PC-3 (cell line): Measurements from ENCODE around the gene CELF2. TPM values are rescaled to one million over a fixed set of nuclear protein-coding genes. Genes with fewer than 3 reads are reported as not detected.
"Not testable (repeated sequence)": the region's sequence is repeated elsewhere in the genome, so short reads cannot be mapped to it uniquely, and the experiment has no call there.

Experiments
- ATAC-seq: fragments of 200-7000 bp; cut with Tn5 transposase; 2 replicates; pipeline ENCODE4 v1.9.1; 2020; ENCODE audit warnings: mild to moderate bottlenecking, moderate library complexity
- BruUV-seq: library from RNA; stranded (reverse); fragments of 400-500 nt; replicated peaks from 2 replicates; lab custom pipeline; 2021; lab: Mats Ljungman, UMichigan
- CTCF ChIA-PET: fragments of 300-600 bp; sonication (Branson Sonifier 250); formaldehyde crosslinking; loops from one replicate; lab custom pipeline; 2022; ENCODE audit warnings: antibody characterized with exemption; lab: Charles Lee
- POLR2A ChIA-PET: fragments of 300-600 bp; sonication (Branson Sonifier 250); formaldehyde crosslinking; loops from one replicate; lab custom pipeline; 2022; ENCODE audit warnings: antibody characterized with exemption; ENCODE audit not compliant: unreplicated experiment; lab: Charles Lee
- DNase-seq: peaks from one replicate; pipeline ENCODE4 v3.0.0-alpha.2; 2015
- H2AFZ ChIP-seq: fragments of 300-600 bp; sonication (generic); 2 replicates; pipeline ENCODE4 v1.6.0; 2016; ENCODE audit warnings: antibody characterized with exemption, low read length
- H3F3A ChIP-seq: fragments of 300-600 bp; sonication (generic); one replicate; pipeline ENCODE4 v1.6.0; 2017; ENCODE audit warnings: antibody characterized with exemption, low read length, control low read depth, mild to moderate bottlenecking; ENCODE audit not compliant: unreplicated experiment
- H3K27ac ChIP-seq: fragments of 300-600 bp; sonication (generic); 2 replicates; pipeline ENCODE4 v1.5.1; 2016; ENCODE audit warnings: mild to moderate bottlenecking, low read length
- H3K27me3 ChIP-seq: fragments of 300-600 bp; sonication (generic); 2 replicates; pipeline ENCODE4 v1.6.1; 2016; ENCODE audit warnings: low read length, mixed read lengths
- H3K36me3 ChIP-seq: fragments of 300-600 bp; sonication (generic); 2 replicates; pipeline ENCODE4 v1.6.1; 2016; ENCODE audit warnings: low read depth, mixed run types, low read length, mixed read lengths
- H3K4me1 ChIP-seq: fragments of 300-600 bp; sonication (generic); 2 replicates; pipeline ENCODE4 v1.5.1; 2016; ENCODE audit warnings: low read length; ENCODE audit not compliant: insufficient read depth
- H3K4me2 ChIP-seq: fragments of 300-600 bp; sonication (generic); 2 replicates; pipeline ENCODE4 v1.6.0; 2016; ENCODE audit warnings: low read length
- H3K4me3 ChIP-seq: fragments of 300-600 bp; sonication (generic); 2 replicates; pipeline ENCODE4 v1.5.1; 2016; ENCODE audit warnings: mild to moderate bottlenecking, low read length, mixed read lengths
- H3K79me2 ChIP-seq: fragments of 300-600 bp; sonication (generic); 2 replicates; pipeline ENCODE4 v1.6.1; 2017; ENCODE audit warnings: low read length, mixed read lengths
- H3K9ac ChIP-seq: fragments of 300-600 bp; sonication (generic); 2 replicates; pipeline ENCODE4 v1.6.0; 2016; ENCODE audit warnings: mild to moderate bottlenecking, low read length
- H3K9me2 ChIP-seq: fragments of 300-600 bp; sonication (generic); replicated peaks from 2 replicates; pipeline ENCODE4 v1.6.1; 2016; ENCODE audit warnings: mixed run types, low read length, mixed read lengths
- H3K9me3 ChIP-seq: fragments of 300-600 bp; sonication (generic); 2 replicates; pipeline ENCODE4 v1.6.1; 2016; ENCODE audit warnings: low read length, mixed read lengths
- H4K20me1 ChIP-seq: fragments of 300-600 bp; sonication (generic); 2 replicates; pipeline ENCODE4 v1.6.1; 2016; ENCODE audit warnings: low read length, mixed read lengths
- EZH2 ChIP-seq: fragments of 300-600 bp; sonication (generic); IDR thresholded peaks from one replicate; pipeline ENCODE4 v1.6.1; 2017; ENCODE audit warnings: antibody characterized with exemption, mild to moderate bottlenecking, low read length; ENCODE audit not compliant: unreplicated experiment
- EZH2phosphoT487 ChIP-seq: fragments of 300-600 bp; sonication (generic); IDR thresholded peaks from 2 replicates; pipeline ENCODE4 v1.6.1; 2018; ENCODE audit warnings: mild to moderate bottlenecking, antibody characterized with exemption, low read length, borderline replicate concordance
- intact Hi-C: fragments of 100-400 bp; cut with micrococcal nuclease; formaldehyde crosslinking; loops from 2 replicates; pipeline ENCODE4 v1.9.0; 2023
- total RNA-seq: library from RNA; depleted of rRNA; stranded (reverse); fragments of >200 nt; gene quantifications from 2 replicates; pipeline ENCODE4 v1.2.3, GENCODE V29; 2014
- TF ChIP-seq, protein P1 (sequence below): fragments of 300-600 bp; sonication (generic); conservative IDR thresholded peaks from 2 replicates; pipeline ENCODE4 v1.5.1; 2017; ENCODE audit warnings: antibody characterized with exemption, low read depth, mild to moderate bottlenecking, low read length

The CELF2 gene
- total RNA-seq, 1 experiment from 2014 or later = not detected

GRCh38 chr10:10994360-10994759, 23.3 kb upstream of the CELF2 start:
- TF ChIP-seq, protein P1, sequence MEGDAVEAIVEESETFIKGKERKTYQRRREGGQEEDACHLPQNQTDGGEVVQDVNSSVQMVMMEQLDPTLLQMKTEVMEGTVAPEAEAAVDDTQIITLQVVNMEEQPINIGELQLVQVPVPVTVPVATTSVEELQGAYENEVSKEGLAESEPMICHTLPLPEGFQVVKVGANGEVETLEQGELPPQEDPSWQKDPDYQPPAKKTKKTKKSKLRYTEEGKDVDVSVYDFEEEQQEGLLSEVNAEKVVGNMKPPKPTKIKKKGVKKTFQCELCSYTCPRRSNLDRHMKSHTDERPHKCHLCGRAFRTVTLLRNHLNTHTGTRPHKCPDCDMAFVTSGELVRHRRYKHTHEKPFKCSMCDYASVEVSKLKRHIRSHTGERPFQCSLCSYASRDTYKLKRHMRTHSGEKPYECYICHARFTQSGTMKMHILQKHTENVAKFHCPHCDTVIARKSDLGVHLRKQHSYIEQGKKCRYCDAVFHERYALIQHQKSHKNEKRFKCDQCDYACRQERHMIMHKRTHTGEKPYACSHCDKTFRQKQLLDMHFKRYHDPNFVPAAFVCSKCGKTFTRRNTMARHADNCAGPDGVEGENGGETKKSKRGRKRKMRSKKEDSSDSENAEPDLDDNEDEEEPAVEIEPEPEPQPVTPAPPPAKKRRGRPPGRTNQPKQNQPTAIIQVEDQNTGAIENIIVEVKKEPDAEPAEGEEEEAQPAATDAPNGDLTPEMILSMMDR = no peak
- TF ChIP-seq EZH2phosphoT487 (no peak), EZH2 (no peak)
- Histone ChIP-seq H4K20me1 (no peaks in the 10 kb centered on the region), H3K4me3 (no peak overlapping the region), H3K27ac (no peak overlapping the region), H3K4me1 (no peaks in the 10 kb centered on the region), H2AFZ (no peak overlapping the region), H3K9me2 (no peaks in the 10 kb centered on the region), H3K9ac (no peak overlapping the region), H3K27me3 (no peaks in the 10 kb centered on the region), H3K4me2 (no peak overlapping the region), H3F3A (no peaks in the 10 kb centered on the region), H3K79me2 (no peaks in the 10 kb centered on the region), H3K9me3 (no peaks in the 10 kb centered on the region), H3K36me3 (no peaks in the 10 kb centered on the region)
- ChIA-PET POLR2A (no interaction called here), CTCF (no interaction called here)
- no TSS peak for BruUV-seq
- no peak for ATAC-seq
- intact Hi-C loops = no loop called here
- DNase-seq = no peak

GRCh38 chr10:10995120-10995519, 22.6 kb upstream of the CELF2 start:
- Histone ChIP-seq H3K36me3 (no peaks in the 10 kb centered on the region), H3K4me1 (no peaks in the 10 kb centered on the region), H2AFZ (no peak overlapping the region), H3F3A (no peaks in the 10 kb centered on the region), H3K27ac (no peak overlapping the region), H3K27me3 (no peaks in the 10 kb centered on the region), H3K4me3 (no peak overlapping the region), H4K20me1 (no peaks in the 10 kb centered on the region), H3K4me2 (no peak overlapping the region), H3K9ac (no peak overlapping the region), H3K9me2 (no peaks in the 10 kb centered on the region), H3K9me3 (no peaks in the 10 kb centered on the region), H3K79me2 (no peaks in the 10 kb centered on the region)
- TF ChIP-seq EZH2phosphoT487 (no peak), EZH2 (no peak)
- TF ChIP-seq, protein P1 = no peak
- CTCF ChIA-PET = no interaction called here
- ATAC-seq (no peak), DNase-seq (no peak)
- BruUV-seq = no TSS peak
- POLR2A ChIA-PET = no interaction called here
- intact Hi-C loops = no loop called here

DNA sequence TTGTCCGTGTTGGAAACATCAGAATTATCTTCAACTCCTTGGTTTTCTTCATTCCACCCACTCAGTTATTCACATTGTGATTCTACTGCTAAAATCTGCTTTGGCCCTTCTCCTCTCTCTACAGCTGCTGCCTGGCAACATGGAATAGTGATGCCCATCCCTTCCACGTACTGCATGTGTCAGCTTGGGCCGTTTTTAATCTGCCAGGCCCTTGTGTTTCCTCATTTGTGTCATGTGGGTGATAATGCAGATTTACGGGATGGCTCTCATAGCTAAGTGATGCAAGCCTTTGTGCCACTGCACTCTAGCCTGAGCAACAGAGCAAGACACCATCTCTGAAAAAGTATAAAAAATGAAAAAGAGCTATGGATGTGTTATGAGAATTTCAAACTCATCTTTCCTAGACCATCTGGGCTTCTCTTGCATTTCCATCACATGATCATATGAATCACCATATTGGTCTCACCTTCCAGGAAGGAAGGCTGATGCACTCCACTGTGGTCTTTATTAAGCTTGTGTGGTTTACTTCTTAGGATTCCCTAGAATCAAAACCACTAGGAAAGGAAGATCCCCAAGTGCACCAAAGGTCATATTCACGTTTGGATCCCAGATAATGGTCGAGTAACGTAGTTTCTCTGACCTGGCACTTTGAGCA, 20.6 kb upstream of the CELF2 start:
- BruUV-seq = no TSS peak
- no peaks in the 10 kb centered on the region for H3K27me3 ChIP-seq
- H3K27ac ChIP-seq = no peak overlapping the region
- POLR2A ChIA-PET = no interaction called here
- H3K9ac ChIP-seq = no peak overlapping the region
- no peaks in the 10 kb centered on the region for H3K4me1 ChIP-seq
- H3K9me3 ChIP-seq = no peaks in the 10 kb centered on the region
- intact Hi-C loops = no loop called here
- H3K4me2 ChIP-seq = no peak overlapping the region
- CTCF ChIA-PET = no interaction called here
- TF ChIP-seq EZH2 = no peak
- TF ChIP-seq, protein P1 = no peak
- no peaks in the 10 kb centered on the region for H3K79me2 ChIP-seq
- no peak overlapping the region for H2AFZ ChIP-seq
- no peaks in the 10 kb centered on the region for H4K20me1 ChIP-seq
- H3K9me2 ChIP-seq = no peaks in the 10 kb centered on the region
- ATAC-seq (no peak), DNase-seq (no peak)
- H3K4me3 ChIP-seq = no peak overlapping the region
- no peaks in the 10 kb centered on the region for H3K36me3 ChIP-seq
- H3F3A ChIP-seq = no peaks in the 10 kb centered on the region

DNA sequence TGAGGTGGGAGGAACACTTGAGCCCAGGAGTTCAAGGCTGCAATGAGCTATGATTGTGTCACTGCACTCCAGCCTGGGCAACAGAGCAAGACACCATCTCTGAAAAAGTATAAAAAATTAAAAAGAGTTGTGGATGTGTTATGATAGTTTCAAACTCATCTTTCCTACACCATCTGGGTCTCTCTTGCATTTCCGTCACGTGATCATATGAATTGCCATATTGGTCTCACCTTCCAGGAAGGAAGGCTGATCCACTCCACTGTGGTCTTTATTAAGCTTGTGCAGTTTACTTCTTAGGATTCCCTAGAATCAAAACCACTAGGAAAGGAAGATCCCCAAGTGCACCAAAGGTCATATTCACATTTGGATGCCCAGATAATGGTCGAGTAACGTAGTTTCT, 18.2 kb upstream of the CELF2 start:
- POLR2A ChIA-PET = not testable (repeated sequence)

More for the DNA sequence above, 18.2 kb upstream of the CELF2 start:
- H3K27ac ChIP-seq, DNase-seq, H4K20me1 ChIP-seq, H3K36me3 ChIP-seq, H3K27me3 ChIP-seq, H3K4me1 ChIP-seq, H3F3A ChIP-seq, H2AFZ ChIP-seq, intact Hi-C loops, H3K9me3 ChIP-seq, H3K4me3 ChIP-seq, ATAC-seq, H3K9ac ChIP-seq, CTCF ChIA-PET, H3K79me2 ChIP-seq, H3K9me2 ChIP-seq, BruUV-seq, H3K4me2 ChIP-seq: not testable (repeated sequence)
